Urinary bladder (tissue), 4 donors: ENCODE results near the gene GPR42. TPM values are rescaled to one million over a fixed set of nuclear protein-coding genes. Genes with fewer than 3 reads are reported as not detected.

Source experiments
- DNase-seq: peaks from one replicate; pipeline ENCODE4 v3.0.0-alpha.2; 2015; ENCODE audit errors: extremely low spot score
- H3K27ac ChIP-seq: one replicate; pipeline ENCODE4 v1.5.1; 2013; ENCODE audit warnings: low read depth, mild to moderate bottlenecking, moderate library complexity
- H3K36me3 ChIP-seq: one replicate; pipeline ENCODE4 v1.6.1; 2013; ENCODE audit warnings: mild to moderate bottlenecking, moderate library complexity; ENCODE audit not compliant: insufficient read depth
- H3K4me1 ChIP-seq: one replicate; pipeline ENCODE4 v1.6.1; 2013; ENCODE audit warnings: mild to moderate bottlenecking, moderate library complexity; ENCODE audit not compliant: insufficient read depth
- H3K4me3 ChIP-seq: one replicate; pipeline ENCODE4 v1.5.1; 2013; ENCODE audit warnings: low read depth, low read length
- WGBS: extraction: QIAGEN DNeasy Blood & Tissue Kit; methylation state at CpG from one replicate; pipeline ENCODE4 v1.1.7; 2013; 5-methylcytosine and 5-hydroxymethylcytosine counted together
- polyA plus RNA-seq: library from polyadenylated mRNA; stranded (reverse); fragments of 200-250 nt; gene quantifications from one replicate; pipeline ENCODE4 v1.2.3, GENCODE V29; 2013
- small RNA-seq: library from RNA; depleted of rRNA; stranded (forward); fragments of <200 nt; gene quantifications from one replicate; pipeline ENCODE3, GENCODE V24; 2014
- total RNA-seq: library from RNA; depleted of rRNA; stranded (reverse); fragments of >200 nt; gene quantifications from one replicate; pipeline ENCODE4 v1.2.3, GENCODE V29; 2014
- donor health status: healthy with polysubstance abuse.
- donor health status: healthy.

The GPR42 gene
- total and polyA plus RNA-seq, 2 donors, result 0.14 TPM; not detected in 1

- Histone ChIP-seq H3K4me1 (no peaks in the 10 kb centered on the region), H3K4me3 (no peak overlapping the region), H3K36me3 (no peaks in the 10 kb centered on the region), H3K27ac (no peak overlapping the region)
- WGBS, result 79% methylated on average over 11 of the region's 11 CpGs
- DNase-seq, result no peak
Measured at GRCh38 chr19:35421362-35421761, 50.5 kb downstream of the GPR42 start.

Small RNA genes lying within 50 kb of the gene (small RNA-seq; reads per million reads assigned to genes)
- not detected for gene RN7SL491P

Other genes starting within 250 kb of the GPR42 start
- 5.9 TPM for gene LGI4, start 236.0 kb upstream of the GPR42 start, total RNA-seq
- gene LGI4, start 236.0 kb upstream of the GPR42 start, polyA plus RNA-seq, result 48.4 TPM
- gene FXYD1, start 232.2 kb upstream of the GPR42 start, total RNA-seq, result 26.9 TPM
- gene FXYD1, start 232.2 kb upstream of the GPR42 start, polyA plus RNA-seq, result 121 TPM
- gene FXYD7, start 227.8 kb upstream of the GPR42 start, total RNA-seq, result 0.26 TPM
- 0.57 TPM for gene FXYD7, start 227.8 kb upstream of the GPR42 start, polyA plus RNA-seq
- gene FXYD5, start 216.3 kb upstream of the GPR42 start, total RNA-seq, result 6.6 TPM
- 105 TPM for gene FXYD5, start 216.3 kb upstream of the GPR42 start, polyA plus RNA-seq
- gene FAM187B, start 142.3 kb upstream of the GPR42 start, total RNA-seq, result not detected
- gene FAM187B, start 142.3 kb upstream of the GPR42 start, polyA plus RNA-seq, result not detected
- 4.2 TPM for gene LSR, start 122.1 kb upstream of the GPR42 start, total RNA-seq
- gene LSR, start 122.1 kb upstream of the GPR42 start, polyA plus RNA-seq, result 27.9 TPM
- 27.4 TPM for gene USF2, start 102.1 kb upstream of the GPR42 start, total RNA-seq
- gene USF2, start 102.1 kb upstream of the GPR42 start, polyA plus RNA-seq, result 142 TPM
- not detected for gene HAMP, start 88.5 kb upstream of the GPR42 start, total RNA-seq
- 0.19 TPM for gene HAMP, start 88.5 kb upstream of the GPR42 start, polyA plus RNA-seq
- gene MAG, start 78.9 kb upstream of the GPR42 start, total RNA-seq, result 6.1 TPM
- gene MAG, start 78.9 kb upstream of the GPR42 start, polyA plus RNA-seq, result 0.20 TPM
- gene CD22, start 41.9 kb upstream of the GPR42 start, total RNA-seq, result 8.8 TPM
- gene CD22, start 41.9 kb upstream of the GPR42 start, polyA plus RNA-seq, result 1.6 TPM
- not detected for gene FFAR1, start 23.2 kb upstream of the GPR42 start, total RNA-seq
- gene FFAR1, start 23.2 kb upstream of the GPR42 start, polyA plus RNA-seq, result not detected
- 0.16 TPM for gene FFAR3, start 12.6 kb upstream of the GPR42 start, total RNA-seq
- gene FFAR3, start 12.6 kb upstream of the GPR42 start, polyA plus RNA-seq, result 0.68 TPM
- 0.69 TPM for gene FFAR2, start 77.2 kb downstream of the GPR42 start, total RNA-seq
- 0.05 TPM for gene FFAR2, start 77.2 kb downstream of the GPR42 start, polyA plus RNA-seq
- not detected for gene KRTDAP, start 119.4 kb downstream of the GPR42 start, total RNA-seq
- not detected for gene KRTDAP, start 119.4 kb downstream of the GPR42 start, polyA plus RNA-seq
- 10.7 TPM for gene DMKN, start 142.6 kb downstream of the GPR42 start, total RNA-seq
- 17.5 TPM for gene DMKN, start 142.6 kb downstream of the GPR42 start, polyA plus RNA-seq
- not detected for gene SBSN, start 157.2 kb downstream of the GPR42 start, total RNA-seq
- 0.15 TPM for gene SBSN, start 157.2 kb downstream of the GPR42 start, polyA plus RNA-seq
- gene GAPDHS, start 162.4 kb downstream of the GPR42 start, total RNA-seq, result not detected
- gene GAPDHS, start 162.4 kb downstream of the GPR42 start, polyA plus RNA-seq, result not detected
- gene TMEM147, start 174.6 kb downstream of the GPR42 start, total RNA-seq, result 57.0 TPM
- 141 TPM for gene TMEM147, start 174.6 kb downstream of the GPR42 start, polyA plus RNA-seq
- gene ATP4A, start 192.6 kb downstream of the GPR42 start, total RNA-seq, result not detected
- not detected for gene ATP4A, start 192.6 kb downstream of the GPR42 start, polyA plus RNA-seq
- gene PMIS2, start 215.1 kb downstream of the GPR42 start, total RNA-seq, result not detected
- gene PMIS2, start 215.1 kb downstream of the GPR42 start, polyA plus RNA-seq, result not detected
- 6.3 TPM for gene HAUS5, start 241.7 kb downstream of the GPR42 start, total RNA-seq
- gene HAUS5, start 241.7 kb downstream of the GPR42 start, polyA plus RNA-seq, result 8.8 TPM